DND-41 (cell line): ENCODE data around the gene HMOX1.

Experiments
- CTCF ChIP-seq: IDR thresholded peaks from 2 replicates; pipeline ENCODE4 v1.5.1; 2012; ENCODE audit warnings: borderline replicate concordance, low read length, moderate library complexity, mild to moderate bottlenecking; ENCODE audit not compliant: poor library complexity, severe bottlenecking; ENCODE audit errors: extremely low read depth
- EZH2 ChIP-seq: IDR thresholded peaks from 3 replicates; pipeline ENCODE4 v1.6.1; 2012; ENCODE audit warnings: borderline replicate concordance, low read depth, mild to moderate bottlenecking, moderate library complexity, low read length, inconsistent platforms; ENCODE audit not compliant: severe bottlenecking

- TF ChIP-seq CTCF (no peak), EZH2 (no peak)
Observed at GRCh38 chr22:35424761-35425160, 43.9 kb downstream of the HMOX1 start.
